Kidney (tissue), 14 donors: Measurements from ENCODE around the gene CTRL. TPM values are rescaled to one million over a fixed set of nuclear protein-coding genes. Genes with fewer than 3 reads are reported as not detected.
A peak's percentile ranks its signal among the peaks of the same experiment; 100 is the strongest.

Source experiments
- DNase-seq, 5 donors: peaks; one replicate each; pipeline ENCODE4 v3.0.0-alpha.2; 2013 to 2020
- FAIRE-seq: peaks from 2 replicates; lab custom pipeline; 2012; peaks lifted over from hg19 to GRCh38; lab: Jason Lieb, UNC
- H3K27ac ChIP-seq, 2 donors: one replicate each; pipeline ENCODE4 v1.7.0; 2013; ENCODE audit warnings: low read depth in 2 of 2, low read length in 2 of 2, inconsistent platforms in 1 of 2
- H3K27me3 ChIP-seq: one replicate; pipeline ENCODE4 v1.7.1; 2013; ENCODE audit warnings: low read length, inconsistent platforms; ENCODE audit not compliant: control insufficient read depth, insufficient read depth
- H3K36me3 ChIP-seq, 3 donors: one replicate each; pipeline versions ENCODE4 v1.7.0 to v1.7.1; 2013; ENCODE audit warnings: low read length in 3 of 3, control low read depth in 1 of 3, inconsistent platforms in 1 of 3; ENCODE audit not compliant: insufficient read depth in 3 of 3, control insufficient read depth in 2 of 3
- H3K4me1 ChIP-seq, 3 donors: one replicate each; pipeline versions ENCODE4 v1.7.0 to v1.7.1; 2013; ENCODE audit warnings: low read length in 3 of 3, inconsistent platforms in 1 of 3, low read depth in 1 of 3; ENCODE audit not compliant: control insufficient read depth in 2 of 3, insufficient read depth in 2 of 3
- H3K4me3 ChIP-seq, 3 donors: one replicate each; pipeline versions ENCODE4 v1.7.0 to v1.8.1; 2013; ENCODE audit warnings: low read length in 3 of 3, control low read depth in 1 of 3, inconsistent platforms in 1 of 3
- H3K9ac ChIP-seq, 3 donors: one replicate each; pipeline versions ENCODE4 v1.7.0 to v1.7.1; 2013; ENCODE audit warnings: low read length in 3 of 3, control low read depth in 1 of 3, inconsistent platforms in 1 of 3
- H3K9me3 ChIP-seq, 3 donors: one replicate each; pipeline versions ENCODE4 v1.7.0 to v1.7.1; 2013; ENCODE audit warnings: low read length in 3 of 3, control low read depth in 1 of 3, inconsistent platforms in 1 of 3; ENCODE audit not compliant: control insufficient read depth in 2 of 3, insufficient read depth in 1 of 3
- intact Hi-C: fragments of 100-400 bp; cut with DNase I; formaldehyde crosslinking; loops from one replicate; pipeline ENCODE4 v1.11.1; 2022
- polyA plus RNA-seq: library from polyadenylated mRNA; stranded (reverse); fragments of 350-450 nt; fragmentation: Illumina TruSeq; extraction: RNeasy Lipid Tissue Mini Kit (QIAGEN cat#74804); gene quantifications from one replicate; pipeline ENCODE4 v1.2.3, GENCODE V29; 2014; ENCODE audit warnings: low read depth, low replicate concordance; ENCODE audit not compliant: insufficient read depth
- total RNA-seq: library from RNA; stranded (reverse); fragmentation: NEBNext Ultra II Directional; extraction: Animal tissue kit (Norgen Biotek cat#: 25700); gene quantifications from one replicate; pipeline ENCODE4 v1.2.1, GENCODE V29; 2021
- TF ChIP-seq, protein P1 (sequence below): IDR thresholded peaks from 3 replicates; pipeline ENCODE4 v1.5.1; 2012; ENCODE audit warnings: mild to moderate bottlenecking, moderate library complexity, borderline replicate concordance; ENCODE audit not compliant: insufficient read depth; ENCODE audit errors: extremely low read depth
- donor health status: control.
- donor health status: control.
- donor health status: control.
- donor health status: control.
- donor health status: control.
- donor health status: DM: yes; HTN: yes; CAD: no.
- donor health status: Normal renal cell carcinoma (clear cell type).

The CTRL gene
- total and polyA plus RNA-seq, 2 donors from 2014 or later: 0.69 TPM; not detected in 1

DNA sequence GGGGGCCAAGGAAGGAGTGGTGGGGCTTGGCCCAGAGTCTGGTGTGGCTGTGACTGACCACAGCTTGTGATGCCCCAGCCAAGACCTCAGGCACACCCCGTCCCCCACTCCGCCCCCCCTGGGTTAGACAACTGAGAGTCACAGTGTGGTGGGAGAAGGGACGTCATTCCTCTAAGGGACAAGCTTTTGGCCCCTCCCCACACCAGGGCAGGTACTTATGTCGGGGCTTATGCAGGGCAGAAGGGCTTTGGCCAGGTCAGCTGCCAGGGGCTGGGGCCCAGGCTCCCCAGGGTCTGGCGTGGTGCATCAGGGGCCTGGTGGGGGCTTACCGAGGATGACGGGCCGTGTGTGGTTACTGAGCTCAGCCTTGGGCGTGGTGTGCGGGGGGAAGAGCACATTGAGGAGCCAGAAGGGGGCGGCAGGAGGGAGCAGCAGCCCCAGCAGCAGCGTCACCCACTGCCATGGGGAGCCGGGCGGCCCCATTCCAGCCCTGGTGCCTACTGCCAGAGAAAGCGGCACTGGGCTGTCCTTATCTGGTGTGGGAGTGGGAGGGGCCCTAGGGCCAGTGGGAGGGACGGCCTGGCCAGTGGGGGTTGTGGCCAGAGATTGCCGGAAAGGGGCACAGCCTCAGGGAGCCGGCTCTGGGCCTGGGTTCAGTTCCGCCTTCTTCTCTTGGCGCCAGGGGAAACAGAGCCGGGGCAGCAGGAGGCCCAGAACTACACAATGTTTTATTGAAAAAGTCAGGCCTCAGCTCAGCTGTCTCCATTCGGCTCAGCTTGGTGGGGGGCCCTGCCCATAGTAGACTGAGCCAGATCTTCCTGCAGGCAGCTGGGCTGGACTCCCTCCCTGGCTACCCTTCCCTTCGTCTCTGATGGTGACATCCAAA, 12.2 kb upstream of the CTRL start, which contains the start of gene LCAT:
TSS of gene LCAT (minus strand) at position 502 of the 886 bp plus-strand sequence. CDS start at position 483, 19 bp downstream.
- peak in 1 of 5 donors; percentile 88 for DNase-seq
- H3K27ac ChIP-seq: no peak within 1 kb of the TSS
- no peaks in the 10 kb centered on the region for H3K27me3 ChIP-seq
- no peaks in the 10 kb centered on the region for H3K9me3 ChIP-seq
- H3K4me3 ChIP-seq: no peak within 1 kb of the TSS
- no peak for FAIRE-seq
- intact Hi-C loops: no loop called here
- TF ChIP-seq, protein P1, sequence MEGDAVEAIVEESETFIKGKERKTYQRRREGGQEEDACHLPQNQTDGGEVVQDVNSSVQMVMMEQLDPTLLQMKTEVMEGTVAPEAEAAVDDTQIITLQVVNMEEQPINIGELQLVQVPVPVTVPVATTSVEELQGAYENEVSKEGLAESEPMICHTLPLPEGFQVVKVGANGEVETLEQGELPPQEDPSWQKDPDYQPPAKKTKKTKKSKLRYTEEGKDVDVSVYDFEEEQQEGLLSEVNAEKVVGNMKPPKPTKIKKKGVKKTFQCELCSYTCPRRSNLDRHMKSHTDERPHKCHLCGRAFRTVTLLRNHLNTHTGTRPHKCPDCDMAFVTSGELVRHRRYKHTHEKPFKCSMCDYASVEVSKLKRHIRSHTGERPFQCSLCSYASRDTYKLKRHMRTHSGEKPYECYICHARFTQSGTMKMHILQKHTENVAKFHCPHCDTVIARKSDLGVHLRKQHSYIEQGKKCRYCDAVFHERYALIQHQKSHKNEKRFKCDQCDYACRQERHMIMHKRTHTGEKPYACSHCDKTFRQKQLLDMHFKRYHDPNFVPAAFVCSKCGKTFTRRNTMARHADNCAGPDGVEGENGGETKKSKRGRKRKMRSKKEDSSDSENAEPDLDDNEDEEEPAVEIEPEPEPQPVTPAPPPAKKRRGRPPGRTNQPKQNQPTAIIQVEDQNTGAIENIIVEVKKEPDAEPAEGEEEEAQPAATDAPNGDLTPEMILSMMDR: no peak
- peaks cover 0 to 9% (median 0%) of the 10 kb centered on the region in 3 donors for H3K4me1 ChIP-seq
- H3K9ac ChIP-seq: no peak within 1 kb of the TSS
- H3K36me3 ChIP-seq: peaks cover 0 to 38% (median 9%) of the 10 kb centered on the region in 3 donors

DNA sequence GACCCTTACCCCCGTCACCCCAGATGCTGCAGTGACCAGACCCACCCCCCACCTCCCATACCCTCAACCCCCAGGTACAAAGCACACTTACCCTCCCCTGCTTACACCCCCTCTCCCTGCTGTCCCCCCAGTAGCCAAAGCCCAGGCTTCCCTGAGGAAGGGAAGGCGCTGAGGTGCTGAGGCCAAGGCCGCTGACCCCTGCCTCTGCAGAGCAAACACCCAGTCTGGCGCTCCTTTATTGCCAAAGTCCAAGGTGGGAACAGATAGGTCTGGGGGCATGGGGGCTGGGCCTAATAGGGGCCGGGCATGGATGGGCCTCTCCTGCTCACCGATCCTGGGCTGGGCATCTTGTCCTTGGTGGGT, 11.6 kb upstream of the CTRL start:
- Histone ChIP-seq H3K27me3 (no peaks in the 10 kb centered on the region), H3K9ac (no peak overlapping the region), H3K27ac (no peak overlapping the region), H3K36me3 (peaks cover 0 to 35% (median 4%) of the 10 kb centered on the region in 3 donors), H3K9me3 (no peaks in the 10 kb centered on the region), H3K4me3 (no peak overlapping the region), H3K4me1 (peaks cover 0 to 9% (median 0%) of the 10 kb centered on the region in 3 donors)
- FAIRE-seq: no peak
- DNase-seq: no peak
- intact Hi-C loops: no loop called here
- TF ChIP-seq, protein P1: no peak

DNA sequence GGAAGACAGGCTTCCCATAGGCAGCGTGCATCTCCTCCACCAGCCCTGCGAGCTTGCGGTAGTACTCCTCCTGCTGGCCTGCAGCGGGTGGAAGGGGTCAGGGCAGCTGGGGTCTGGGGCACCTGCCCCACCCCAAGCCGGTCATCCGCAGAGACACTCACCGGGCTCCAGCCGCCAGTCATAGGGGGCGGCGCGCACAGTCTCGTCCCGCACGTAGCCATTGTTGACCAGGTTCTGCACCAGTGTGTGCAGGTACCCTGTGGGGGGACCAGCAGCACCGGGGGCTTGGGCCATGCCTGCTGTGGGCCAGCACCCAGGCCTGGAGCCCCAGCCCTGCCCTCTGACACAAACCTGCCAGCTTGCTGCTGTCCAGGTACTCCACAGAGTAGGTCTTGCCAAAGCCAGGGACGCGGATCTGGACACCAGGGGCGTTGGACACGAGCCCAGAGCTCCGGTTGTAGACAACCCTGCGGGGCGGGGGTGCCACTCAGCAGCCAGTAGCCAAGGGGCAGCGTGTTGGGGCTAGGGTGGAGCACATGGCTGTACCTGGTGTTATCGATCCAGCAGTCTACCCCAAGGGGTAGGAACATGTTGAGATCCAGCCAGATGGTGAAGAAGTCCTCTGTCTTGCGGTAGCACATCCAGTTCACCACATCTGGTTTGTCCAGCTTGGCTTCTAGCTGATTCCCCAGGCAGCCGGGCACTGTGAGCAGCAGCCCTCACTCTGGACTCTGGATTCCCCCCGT, 11.0 kb upstream of the CTRL start:
- H3K9me3 ChIP-seq: no peaks in the 10 kb centered on the region
- H3K27ac ChIP-seq: no peak overlapping the region
- no peaks in the 10 kb centered on the region for H3K27me3 ChIP-seq
- H3K4me3 ChIP-seq: no peak overlapping the region
- no peak for FAIRE-seq
- H3K36me3 ChIP-seq: peaks cover 0 to 30% (median 2%) of the 10 kb centered on the region in 3 donors
- H3K4me1 ChIP-seq: peaks cover 0 to 9% (median 0%) of the 10 kb centered on the region in 3 donors
- DNase-seq: no peak
- no peak overlapping the region for H3K9ac ChIP-seq
- intact Hi-C loops: no loop called here
- TF ChIP-seq, protein P1: no peak
